Measurements from ENCODE around the gene C1orf159. TPM values are rescaled to one million over a fixed set of nuclear protein-coding genes. Genes with fewer than 3 reads are reported as not detected.

Gene C1orf159
- total RNA-seq, 2 donors from 2014 or later = 4.4 to 4.6 TPM

DNA sequence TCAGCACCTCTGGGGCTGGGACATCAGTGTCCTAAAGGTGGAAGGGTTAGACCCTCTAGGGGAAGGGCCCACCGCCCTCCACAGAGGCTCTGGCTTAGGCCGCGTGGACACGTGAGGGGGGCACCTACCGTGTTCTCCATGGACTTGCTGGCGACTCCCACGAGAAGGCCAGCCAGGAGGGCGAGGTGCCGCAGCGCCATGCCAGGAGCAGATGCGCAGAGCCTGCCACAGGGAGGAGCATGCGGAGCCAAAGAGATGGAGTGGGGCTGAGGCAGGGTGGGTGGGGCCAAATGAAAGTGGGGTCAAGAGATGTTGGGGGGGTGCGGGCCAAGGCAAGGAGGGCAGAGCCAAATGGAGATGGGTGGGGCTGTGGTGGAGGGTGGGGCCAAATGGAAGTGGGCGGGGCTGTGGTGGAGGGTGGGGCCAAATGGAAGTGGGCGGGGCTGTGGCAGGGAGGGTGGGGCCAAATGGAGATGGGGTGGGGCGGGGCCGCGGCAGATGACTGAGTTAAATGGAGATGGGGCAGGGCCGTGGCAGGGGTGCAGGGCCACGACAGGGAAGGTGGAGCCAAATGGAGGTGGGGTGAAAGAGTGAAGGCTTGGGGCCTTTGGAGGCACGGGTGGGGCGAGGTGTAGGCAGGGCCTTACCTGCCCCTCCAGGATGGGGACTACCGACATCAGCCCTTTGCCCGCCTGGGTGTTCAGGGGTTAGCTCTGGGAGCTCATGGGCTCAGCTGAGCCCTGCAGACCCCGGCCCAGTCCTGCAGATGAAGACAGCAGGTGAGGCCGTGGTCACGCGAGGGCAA is 24.3 kb downstream of the C1orf159 start:
- no peaks in the 10 kb centered on the region for H3K4me1 ChIP-seq
- no peak overlapping the region for H3K4me3 ChIP-seq
- no peaks in the 10 kb centered on the region for H3K27me3 ChIP-seq
- H3K9me3 ChIP-seq = no peaks in the 10 kb centered on the region
- TF ChIP-seq, protein P1, sequence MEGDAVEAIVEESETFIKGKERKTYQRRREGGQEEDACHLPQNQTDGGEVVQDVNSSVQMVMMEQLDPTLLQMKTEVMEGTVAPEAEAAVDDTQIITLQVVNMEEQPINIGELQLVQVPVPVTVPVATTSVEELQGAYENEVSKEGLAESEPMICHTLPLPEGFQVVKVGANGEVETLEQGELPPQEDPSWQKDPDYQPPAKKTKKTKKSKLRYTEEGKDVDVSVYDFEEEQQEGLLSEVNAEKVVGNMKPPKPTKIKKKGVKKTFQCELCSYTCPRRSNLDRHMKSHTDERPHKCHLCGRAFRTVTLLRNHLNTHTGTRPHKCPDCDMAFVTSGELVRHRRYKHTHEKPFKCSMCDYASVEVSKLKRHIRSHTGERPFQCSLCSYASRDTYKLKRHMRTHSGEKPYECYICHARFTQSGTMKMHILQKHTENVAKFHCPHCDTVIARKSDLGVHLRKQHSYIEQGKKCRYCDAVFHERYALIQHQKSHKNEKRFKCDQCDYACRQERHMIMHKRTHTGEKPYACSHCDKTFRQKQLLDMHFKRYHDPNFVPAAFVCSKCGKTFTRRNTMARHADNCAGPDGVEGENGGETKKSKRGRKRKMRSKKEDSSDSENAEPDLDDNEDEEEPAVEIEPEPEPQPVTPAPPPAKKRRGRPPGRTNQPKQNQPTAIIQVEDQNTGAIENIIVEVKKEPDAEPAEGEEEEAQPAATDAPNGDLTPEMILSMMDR (IDR thresholded peaks at IDR 0.05) = no peak
- no peak overlapping the region for H3K27ac ChIP-seq
- no peak for DNase-seq (ENCODE audit: low spot score)
- H3K36me3 ChIP-seq = no peaks in the 10 kb centered on the region

DNA sequence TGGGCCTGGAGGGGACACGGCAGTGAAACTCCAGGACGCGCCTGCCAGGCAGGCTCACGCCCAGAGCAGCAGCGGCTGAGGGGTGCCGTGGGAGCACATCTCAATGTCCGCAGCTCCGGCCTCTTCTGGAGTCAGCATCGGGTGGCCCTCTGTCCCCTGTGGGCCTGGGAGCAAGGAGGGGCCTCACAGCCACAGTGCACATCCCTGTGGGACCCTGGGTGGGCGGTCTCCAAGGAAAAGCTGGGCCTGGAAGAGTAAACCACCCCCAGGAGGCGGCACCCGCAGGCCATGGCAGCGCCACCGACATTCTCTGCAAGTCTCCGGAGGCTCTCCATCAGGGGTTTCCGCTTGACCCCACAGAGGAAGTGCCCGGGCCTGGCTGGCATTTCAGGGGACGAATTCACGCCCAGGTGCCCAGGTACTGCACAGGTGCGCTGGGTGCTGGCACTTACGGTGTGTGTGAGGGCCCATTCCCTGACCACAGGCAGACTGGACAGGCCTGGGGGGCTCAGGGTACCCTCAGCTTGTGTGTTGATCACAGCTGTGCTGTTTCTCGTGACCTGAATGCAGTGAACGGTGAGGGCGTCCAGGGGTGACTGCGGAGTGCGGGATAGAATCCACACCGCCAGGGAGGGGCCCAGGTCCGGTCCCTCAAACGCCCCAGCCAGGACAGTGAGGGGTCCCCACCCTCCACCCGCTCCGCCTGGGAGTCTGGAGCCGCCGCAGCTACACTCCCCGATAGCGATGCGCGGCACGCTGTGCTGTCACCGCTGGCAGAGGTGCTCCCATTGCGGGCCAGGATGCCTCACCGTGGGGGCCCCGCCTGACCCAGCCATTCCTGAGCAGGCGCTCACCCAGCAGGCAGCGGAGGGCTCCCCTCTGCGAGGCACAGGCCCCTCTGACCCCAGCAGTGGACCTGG is 25.2 kb downstream of the C1orf159 start:
- no peak overlapping the region for H3K4me3 ChIP-seq
- DNase-seq (ENCODE audit: low spot score) = no peak
- TF ChIP-seq, protein P1 (IDR thresholded peaks at IDR 0.05) = no peak
- no peak overlapping the region for H3K27ac ChIP-seq
- H3K36me3 ChIP-seq = no peaks in the 10 kb centered on the region
- no peaks in the 10 kb centered on the region for H3K9me3 ChIP-seq
- no peaks in the 10 kb centered on the region for H3K27me3 ChIP-seq
- H3K4me1 ChIP-seq = no peaks in the 10 kb centered on the region

DNA sequence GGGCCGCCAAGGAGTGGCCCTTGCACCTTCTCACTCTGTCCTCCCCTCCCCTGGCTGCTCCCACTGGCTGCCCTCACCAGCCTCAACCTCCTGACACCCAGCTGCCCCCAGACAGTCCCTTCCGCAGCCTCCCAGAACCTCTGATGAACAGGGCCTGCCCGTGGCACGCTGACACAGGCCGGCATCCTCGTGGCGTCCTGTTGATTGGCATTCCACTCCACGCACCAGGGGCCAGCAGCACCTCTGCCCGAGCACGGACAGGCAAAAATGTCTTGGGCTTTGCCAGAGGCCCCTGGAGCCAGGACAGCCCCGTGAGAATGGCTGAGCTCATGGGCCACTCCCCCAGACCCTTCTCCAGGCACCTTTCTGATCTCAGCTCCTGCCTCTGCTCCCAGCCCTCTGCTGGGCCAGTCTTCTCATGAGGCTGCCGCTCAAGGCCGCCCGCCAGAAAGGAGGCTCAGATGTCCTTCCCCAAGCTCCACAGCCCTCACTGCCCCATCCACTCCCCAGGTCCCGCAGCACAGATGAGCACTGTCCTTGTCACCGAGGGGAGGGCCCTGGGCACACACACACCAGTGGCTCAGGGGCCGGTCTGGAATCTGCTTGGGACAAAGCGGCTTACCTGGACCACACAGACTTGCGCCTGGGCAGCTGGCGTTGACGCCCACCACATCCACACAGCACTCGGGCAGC is 26.0 kb downstream of the C1orf159 start:
- Histone ChIP-seq H3K36me3 (no peaks in the 10 kb centered on the region), H3K4me1 (no peaks in the 10 kb centered on the region), H3K27ac (no peak overlapping the region), H3K27me3 (no peaks in the 10 kb centered on the region), H3K4me3 (no peak overlapping the region), H3K9me3 (no peaks in the 10 kb centered on the region)
- TF ChIP-seq, protein P1 (IDR thresholded peaks at IDR 0.05) = no peak
- no peak for DNase-seq (ENCODE audit: low spot score)

DNA sequence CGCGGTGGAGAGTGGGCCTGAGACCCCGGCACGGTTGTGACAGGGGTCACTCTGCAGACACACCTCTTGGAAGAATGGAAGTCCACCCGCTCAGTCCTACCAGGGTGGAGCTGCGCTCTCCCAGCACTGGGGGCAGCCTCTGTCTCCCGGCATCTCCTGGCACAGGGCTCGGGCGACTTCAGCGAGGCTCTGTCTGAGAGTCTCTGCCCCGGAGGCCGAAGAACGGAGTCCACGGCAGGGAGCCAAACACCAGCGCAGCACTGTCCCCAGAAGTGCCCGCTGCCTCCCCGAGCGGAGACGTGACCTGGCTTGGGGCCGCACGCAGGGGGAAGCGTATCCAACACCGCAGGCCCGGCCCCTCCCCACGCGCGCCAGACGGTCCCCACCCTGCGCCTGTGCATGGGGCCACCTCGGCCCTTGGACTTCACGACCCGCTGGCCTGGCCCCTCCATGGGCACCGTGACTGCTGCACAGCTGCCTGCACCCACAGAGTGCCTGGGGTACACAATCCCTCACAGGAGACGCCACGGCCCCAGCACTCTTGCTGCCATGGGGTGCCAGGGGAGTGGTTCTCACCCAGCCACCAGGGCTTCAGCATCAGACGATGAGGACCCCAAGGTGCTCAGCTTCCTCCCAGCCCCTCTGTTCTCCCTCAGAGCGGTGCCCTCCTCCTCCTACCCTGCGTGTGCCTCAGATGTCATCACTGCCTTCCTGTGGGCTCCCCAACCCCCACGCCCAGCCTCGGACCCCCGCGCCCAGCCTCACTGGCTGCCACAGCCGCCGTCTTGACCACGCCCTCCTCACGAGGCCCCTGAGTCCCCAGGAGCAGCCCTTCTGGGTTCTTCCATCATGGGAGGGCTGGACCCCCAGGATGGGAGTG is 26.8 kb downstream of the C1orf159 start:
- Histone ChIP-seq H3K4me3 (no peak overlapping the region), H3K4me1 (no peaks in the 10 kb centered on the region), H3K36me3 (no peaks in the 10 kb centered on the region), H3K9me3 (no peaks in the 10 kb centered on the region), H3K27ac (no peak overlapping the region), H3K27me3 (no peaks in the 10 kb centered on the region)
- no peak for DNase-seq (ENCODE audit: low spot score)
- TF ChIP-seq, protein P1 (IDR thresholded peaks at IDR 0.05) = no peak

All from right atrium auricular region (tissue), 2 donors.